Suprapubic skin (tissue), 3 donors: Measurements from ENCODE around the gene CDK11B.

Experiments
- CTCF ChIP-seq, 2 donors: fragments of 200-600 bp in 1 of 2; fragments of 450-650 bp in 1 of 2; sonication (generic) in 1 of 2; IDR thresholded peaks; one replicate each; pipeline ENCODE4 v1.5.1; 2016 to 2019; ENCODE audit warnings: antibody characterized with exemption in 2 of 2, mild to moderate bottlenecking in 1 of 2, moderate library complexity in 1 of 2
- POLR2A ChIP-seq, 2 donors: fragments of 450-650 bp; IDR thresholded peaks; one replicate each; pipeline ENCODE4 v1.6.1; 2017; ENCODE audit warnings: antibody characterized with exemption in 2 of 2, mild to moderate bottlenecking in 2 of 2, moderate library complexity in 2 of 2

GRCh38 chr1:1597275-1597930 is 61.4 kb downstream of the CDK11B start:
- peak in 1 of 2 donors; percentile 11 for TF ChIP-seq CTCF (IDR thresholded peaks at IDR 0.05)
- no peak for TF ChIP-seq POLR2A (IDR thresholded peaks at IDR 0.05)
